Liver (tissue), 3 donors: Measurements from ENCODE around the gene KCTD2.

Experiments used
- ATF3 ChIP-seq: IDR thresholded peaks from 2 replicates; pipeline ENCODE4 v1.6.1; 2016; ENCODE audit warnings: antibody characterized with exemption
- CTCF ChIP-seq: fragments of 150-350 bp; IDR thresholded peaks from 2 replicates; pipeline ENCODE4 v1.5.1; 2017; ENCODE audit warnings: improper control_type of control experiment, low read depth, low read length; ENCODE audit not compliant: missing input control
- EGR1 ChIP-seq, 2 donors: IDR thresholded peaks; 2 replicates each; pipeline ENCODE4 v1.6.1; 2016 to 2018; ENCODE audit warnings: antibody characterized with exemption in 2 of 2, low read depth in 2 of 2
- FOXA2 ChIP-seq: IDR thresholded peaks from 2 replicates; pipeline ENCODE4 v1.6.1; 2016; ENCODE audit warnings: antibody characterized with exemption
- JUND ChIP-seq, 2 donors: IDR thresholded peaks; 2 replicates each; pipeline ENCODE4 v1.6.1; 2016; ENCODE audit warnings: antibody characterized with exemption in 2 of 2
- RAD21 ChIP-seq, 2 donors: IDR thresholded peaks; 2 replicates each; pipeline ENCODE4 v1.6.1; 2016; ENCODE audit warnings: antibody characterized with exemption in 2 of 2, mild to moderate bottlenecking in 2 of 2
- RXRA ChIP-seq, 2 donors: IDR thresholded peaks; 2 replicates each; pipeline ENCODE4 v1.6.1; 2017 to 2018; ENCODE audit warnings: antibody characterized with exemption in 2 of 2, mild to moderate bottlenecking in 1 of 2
- TAF1 ChIP-seq: conservative IDR thresholded peaks from 2 replicates; pipeline ENCODE4 v1.6.1; 2016; ENCODE audit warnings: antibody characterized with exemption, mild to moderate bottlenecking
- donor health status: healthy.
- donor health status: healthy.

GRCh38 chr17:75109407-75110233, 62.6 kb downstream of the KCTD2 start, which contains the start of gene ARMC7:
- no peak for TF ChIP-seq CTCF
- TF ChIP-seq TAF1: no peak
- no peak for TF ChIP-seq FOXA2
- TF ChIP-seq EGR1 (IDR thresholded peaks at IDR 0.05; ENCODE audit: low read depth in 2 of 2): no peak
- TF ChIP-seq RAD21 (IDR thresholded peaks at IDR 0.05): peak; percentile 28 to 62
- TF ChIP-seq JUND (IDR thresholded peaks at IDR 0.05): no peak
- no peak for TF ChIP-seq RXRA (IDR thresholded peaks at IDR 0.05)
- no peak for TF ChIP-seq ATF3
